22Rv1 (cell line): ENCODE measurements around the gene ZNF470.

Source experiments
- ZFX ChIP-seq: fragments of 450-650 bp; IDR thresholded peaks from 2 replicates; pipeline ENCODE4 v1.6.1; 2017; ENCODE audit warnings: antibody characterized with exemption, borderline replicate concordance
- TF ChIP-seq, protein P1 (sequence below): fragments of 450-650 bp; IDR thresholded peaks from 2 replicates; pipeline ENCODE4 v1.5.1; 2017; ENCODE audit warnings: mild to moderate bottlenecking

GRCh38 chr19:56633021-56633420 lies 65.8 kb downstream of the ZNF470 start:
- TF ChIP-seq, protein P1, sequence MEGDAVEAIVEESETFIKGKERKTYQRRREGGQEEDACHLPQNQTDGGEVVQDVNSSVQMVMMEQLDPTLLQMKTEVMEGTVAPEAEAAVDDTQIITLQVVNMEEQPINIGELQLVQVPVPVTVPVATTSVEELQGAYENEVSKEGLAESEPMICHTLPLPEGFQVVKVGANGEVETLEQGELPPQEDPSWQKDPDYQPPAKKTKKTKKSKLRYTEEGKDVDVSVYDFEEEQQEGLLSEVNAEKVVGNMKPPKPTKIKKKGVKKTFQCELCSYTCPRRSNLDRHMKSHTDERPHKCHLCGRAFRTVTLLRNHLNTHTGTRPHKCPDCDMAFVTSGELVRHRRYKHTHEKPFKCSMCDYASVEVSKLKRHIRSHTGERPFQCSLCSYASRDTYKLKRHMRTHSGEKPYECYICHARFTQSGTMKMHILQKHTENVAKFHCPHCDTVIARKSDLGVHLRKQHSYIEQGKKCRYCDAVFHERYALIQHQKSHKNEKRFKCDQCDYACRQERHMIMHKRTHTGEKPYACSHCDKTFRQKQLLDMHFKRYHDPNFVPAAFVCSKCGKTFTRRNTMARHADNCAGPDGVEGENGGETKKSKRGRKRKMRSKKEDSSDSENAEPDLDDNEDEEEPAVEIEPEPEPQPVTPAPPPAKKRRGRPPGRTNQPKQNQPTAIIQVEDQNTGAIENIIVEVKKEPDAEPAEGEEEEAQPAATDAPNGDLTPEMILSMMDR, result no peak
- no peak for TF ChIP-seq ZFX
